KOPT-K1 (cell line): ENCODE data around the gene OOSP2.
"Not testable (repeated sequence)": the region's sequence is repeated elsewhere in the genome, so short reads cannot be mapped to it uniquely, and the experiment has no call there.

Source experiments
- H3K27ac ChIP-seq: fragments of 200-600 bp; sonication (generic); 2 replicates; pipeline ENCODE4 v1.5.1; 2016; ENCODE audit warnings: antibody characterized with exemption, mild to moderate bottlenecking, low read depth, low read length; ENCODE audit not compliant: poor library complexity, severe bottlenecking
- H3K36me3 ChIP-seq: fragments of 200-600 bp; sonication (generic); 2 replicates; pipeline ENCODE4 v1.5.1; 2017; ENCODE audit warnings: antibody characterized with exemption, mild to moderate bottlenecking, low read length, moderate library complexity; ENCODE audit not compliant: insufficient read depth
- H3K9me3 ChIP-seq: fragments of 200-600 bp; sonication (generic); 2 replicates; pipeline ENCODE4 v1.5.1; 2017; ENCODE audit warnings: antibody characterized with exemption, low read length, mild to moderate bottlenecking; ENCODE audit not compliant: insufficient read depth, poor library complexity, severe bottlenecking

OOSP2 gene, protein sequence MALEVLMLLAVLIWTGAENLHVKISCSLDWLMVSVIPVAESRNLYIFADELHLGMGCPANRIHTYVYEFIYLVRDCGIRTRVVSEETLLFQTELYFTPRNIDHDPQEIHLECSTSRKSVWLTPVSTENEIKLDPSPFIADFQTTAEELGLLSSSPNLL

DNA sequence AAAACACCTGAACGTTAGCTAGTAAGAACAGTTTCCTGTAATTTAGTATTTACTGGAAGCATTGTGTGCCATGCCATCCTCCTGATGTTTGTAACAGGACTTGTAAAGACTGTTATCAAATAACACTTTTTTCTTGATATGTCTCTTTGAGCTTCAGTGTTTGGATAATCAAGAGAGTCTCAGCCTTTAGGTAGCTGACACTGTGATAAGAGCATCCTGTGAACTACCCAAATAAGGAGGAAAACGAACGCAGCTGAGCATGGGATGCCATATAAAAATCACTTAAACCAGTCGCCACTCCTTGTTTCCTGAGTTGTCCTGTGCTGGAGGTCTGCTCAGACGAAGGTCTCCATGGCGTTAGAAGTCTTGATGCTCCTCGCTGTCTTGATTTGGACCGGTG is at the start of gene OOSP2:
TSS of gene OOSP2 (plus strand) at position 301 of the 400 bp plus-strand sequence. CDS start at position 352, 51 bp downstream.
- Histone ChIP-seq H3K9me3 (no peaks in the 10 kb centered on the region), H3K36me3 (no peaks in the 10 kb centered on the region), H3K27ac (no peak within 1 kb of the TSS)

DNA sequence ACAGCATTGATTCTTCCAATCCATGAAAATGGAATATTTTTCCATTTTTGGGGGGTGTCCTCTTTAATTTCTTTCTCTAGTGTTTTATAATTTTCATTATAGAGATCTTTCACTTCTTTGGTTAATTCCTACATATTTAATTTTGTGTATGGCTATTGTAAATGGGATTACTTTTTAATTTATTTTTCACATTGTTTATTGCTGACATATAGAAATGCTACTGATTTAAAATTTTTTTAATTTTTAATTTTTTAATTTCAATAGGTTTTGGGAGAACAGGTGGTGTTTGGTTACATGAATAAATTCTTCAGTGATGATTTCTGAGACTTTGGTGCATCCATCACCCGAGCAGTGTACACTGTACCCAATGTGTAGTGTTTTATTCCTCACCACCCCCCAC is 49.8 kb upstream of the OOSP2 start:
- no peaks in the 10 kb centered on the region for H3K36me3 ChIP-seq

DNA sequence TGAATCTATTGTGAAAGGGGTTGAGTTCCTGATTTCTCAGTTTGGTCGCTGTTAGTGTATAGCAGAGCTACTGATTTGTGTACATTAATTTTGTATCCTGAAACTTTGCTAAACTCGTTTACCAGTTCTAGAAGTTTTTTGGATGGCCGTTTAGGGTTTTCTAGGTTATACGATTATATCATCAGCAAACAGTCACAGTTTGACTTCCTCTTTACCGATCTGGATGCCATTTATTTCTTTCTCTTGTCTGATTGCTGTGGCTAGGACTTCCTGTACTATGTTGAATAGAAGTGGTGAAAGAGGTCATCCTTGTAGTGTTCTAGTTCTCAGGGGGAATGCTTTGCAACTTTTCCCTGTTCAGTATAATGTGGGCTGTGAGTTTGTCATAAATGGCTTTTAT is 47.8 kb upstream of the OOSP2 start:
- no peaks in the 10 kb centered on the region for H3K9me3 ChIP-seq
- H3K36me3 ChIP-seq, result no peaks in the 10 kb centered on the region
- H3K27ac ChIP-seq, result no peak overlapping the region

More for the DNA sequence above, 49.8 kb upstream of the OOSP2 start:
- no peak overlapping the region for H3K27ac ChIP-seq
- no peaks in the 10 kb centered on the region for H3K9me3 ChIP-seq

DNA sequence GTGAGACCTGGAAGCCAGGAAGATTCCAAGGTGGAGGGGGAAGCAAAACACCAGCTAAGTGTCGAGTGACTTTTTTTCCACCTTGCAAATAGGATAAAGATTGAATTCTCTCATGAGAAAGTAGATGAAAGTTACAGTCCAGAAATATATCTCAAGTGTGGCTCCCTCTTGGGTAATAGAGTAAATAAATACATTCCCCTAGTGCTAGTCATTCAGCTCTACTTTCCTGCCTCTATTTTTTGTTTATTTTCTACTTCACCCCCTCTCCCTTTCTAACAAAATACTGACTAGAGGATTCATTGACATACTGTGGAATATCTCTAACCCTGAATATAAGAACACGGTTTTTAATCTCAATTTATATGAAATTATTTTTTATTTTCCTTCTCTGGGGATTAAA is 42.4 kb upstream of the OOSP2 start:
- Histone ChIP-seq H3K9me3 (no peaks in the 10 kb centered on the region), H3K36me3 (no peaks in the 10 kb centered on the region), H3K27ac (no peak overlapping the region)

DNA sequence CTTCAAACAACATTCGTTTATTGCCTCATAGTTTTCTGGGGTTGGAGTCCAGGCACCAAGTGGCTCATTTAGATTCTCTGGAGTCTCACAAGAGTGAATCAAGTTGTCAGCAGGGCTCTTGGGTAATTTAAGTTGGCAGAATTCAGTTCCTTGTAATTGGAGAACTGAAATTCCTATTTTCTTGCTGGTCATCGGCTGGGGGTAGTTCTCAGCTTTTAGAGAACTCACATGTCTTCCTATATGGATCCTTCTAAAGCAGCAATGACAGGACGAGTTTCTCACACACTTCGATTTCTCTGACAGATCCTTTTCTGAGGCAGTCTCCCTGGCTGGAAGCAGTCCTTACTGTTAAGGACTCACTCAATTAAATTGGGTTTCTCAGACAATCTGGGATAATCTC is 40.5 kb upstream of the OOSP2 start:
- no peak overlapping the region for H3K27ac ChIP-seq
- H3K9me3 ChIP-seq, result no peaks in the 10 kb centered on the region
- no peaks in the 10 kb centered on the region for H3K36me3 ChIP-seq

DNA sequence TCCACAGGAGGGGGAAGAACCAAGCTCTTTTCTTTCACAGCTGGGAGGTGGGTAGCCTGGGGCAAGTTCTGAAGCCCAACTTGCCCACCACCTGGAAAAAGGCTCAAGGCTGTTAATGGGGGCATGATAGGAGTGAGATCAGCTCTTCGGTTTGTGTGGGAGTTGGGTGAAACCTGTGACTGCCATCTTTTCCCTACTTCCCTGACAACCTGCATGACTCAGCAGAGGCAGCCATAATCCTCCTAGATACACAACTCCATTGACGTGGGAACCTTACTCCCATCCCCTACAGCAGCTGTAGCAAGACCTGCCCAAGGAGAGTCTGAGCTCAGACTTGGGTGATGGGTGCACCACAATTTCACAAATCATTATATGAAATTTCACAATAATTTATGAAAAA is 36.5 kb upstream of the OOSP2 start:
- no peak overlapping the region for H3K27ac ChIP-seq
- H3K36me3 ChIP-seq, result no peaks in the 10 kb centered on the region
- H3K9me3 ChIP-seq, result no peaks in the 10 kb centered on the region

DNA sequence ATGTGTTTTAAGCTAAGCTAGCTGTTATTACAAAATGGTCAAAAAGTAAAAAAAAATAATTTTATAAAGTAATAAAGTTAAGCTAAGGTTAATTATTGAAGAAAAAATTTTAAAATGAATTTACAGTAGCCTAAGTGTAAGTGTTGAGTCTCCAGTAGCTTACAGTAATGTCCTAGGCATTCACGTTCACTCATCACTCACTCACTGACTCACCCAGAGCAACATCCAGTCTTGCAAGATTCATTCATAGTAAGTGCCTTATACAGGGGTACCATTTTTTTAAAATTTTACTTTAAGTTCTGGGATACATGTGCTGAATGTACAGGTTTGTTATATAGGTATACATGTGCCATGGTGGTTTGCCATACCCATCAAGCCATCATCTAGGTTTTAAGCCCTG is 34.8 kb upstream of the OOSP2 start:
- H3K36me3 ChIP-seq, result no peaks in the 10 kb centered on the region
- H3K9me3 ChIP-seq, result no peaks in the 10 kb centered on the region
- no peak overlapping the region for H3K27ac ChIP-seq

DNA sequence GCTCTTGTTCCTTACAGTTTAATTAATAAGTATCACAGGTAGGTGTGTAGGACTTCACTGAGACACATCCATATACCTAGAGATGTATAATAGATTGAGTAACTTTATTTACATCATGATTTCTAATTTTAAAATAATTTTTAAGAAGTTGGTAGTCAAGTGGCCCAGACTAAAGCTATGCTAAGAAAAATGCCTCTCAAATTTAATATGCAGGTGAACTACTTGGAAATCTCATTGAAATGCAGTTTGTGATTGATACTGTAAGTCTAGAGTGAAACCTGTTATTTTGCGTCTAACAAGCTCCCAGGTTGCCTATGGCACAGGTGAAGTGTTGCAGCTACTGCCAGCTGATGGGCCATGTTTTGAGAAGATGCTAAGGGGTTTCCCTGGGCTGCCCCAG is 23.3 kb upstream of the OOSP2 start, which contains the start of gene OOSP4B:
TSS of gene OOSP4B (plus strand) at position 301 of the 400 bp plus-strand sequence.
- Histone ChIP-seq H3K9me3 (no peaks in the 10 kb centered on the region), H3K36me3 (no peaks in the 10 kb centered on the region), H3K27ac (no peak within 1 kb of the TSS)

DNA sequence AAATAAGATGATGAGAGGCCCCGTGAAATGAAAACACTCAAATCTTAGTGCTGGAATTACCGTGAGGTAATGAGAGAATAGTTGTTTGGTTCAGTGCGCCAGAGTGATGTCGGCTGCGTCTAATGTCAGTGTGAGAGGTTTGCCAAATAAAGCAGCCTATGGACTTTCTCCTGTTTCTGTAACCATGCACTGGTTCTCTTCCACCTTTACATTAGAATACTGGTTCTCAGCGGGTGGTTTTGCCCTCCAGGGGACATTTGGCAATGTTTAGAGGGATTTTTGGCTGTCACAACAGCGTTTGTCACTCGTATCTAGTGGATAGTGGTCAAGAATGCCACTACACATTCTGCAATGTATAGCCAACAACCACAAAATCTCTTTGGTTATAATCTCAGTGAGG is 22.2 kb upstream of the OOSP2 start:
- Histone ChIP-seq H3K9me3 (no peaks in the 10 kb centered on the region), H3K27ac (no peak overlapping the region)

DNA sequence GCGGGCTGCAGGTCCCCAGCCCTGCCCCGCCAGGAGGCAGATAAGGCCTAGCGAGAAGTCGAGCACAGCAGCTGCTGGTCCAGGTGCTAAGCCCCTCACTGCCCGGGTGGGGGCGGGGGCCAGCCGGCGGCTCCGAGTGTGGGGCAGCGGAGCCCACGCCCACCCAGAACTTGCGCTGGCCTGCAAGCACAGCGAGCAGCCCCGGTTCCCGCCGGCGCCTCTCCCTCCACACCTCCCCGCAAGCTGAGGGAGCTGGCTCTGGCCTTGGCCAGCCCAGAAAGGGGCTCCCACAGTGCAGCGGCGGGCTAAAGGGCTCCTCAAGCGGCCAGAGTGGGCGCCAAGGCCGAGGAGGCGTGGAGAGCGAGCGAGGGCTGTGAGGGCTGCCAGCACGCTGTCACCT is 19.8 kb upstream of the OOSP2 start:
- H3K27ac ChIP-seq, H3K9me3 ChIP-seq: not testable (repeated sequence)

More for the DNA sequence above, 22.2 kb upstream of the OOSP2 start:
- no peaks in the 10 kb centered on the region for H3K36me3 ChIP-seq

DNA sequence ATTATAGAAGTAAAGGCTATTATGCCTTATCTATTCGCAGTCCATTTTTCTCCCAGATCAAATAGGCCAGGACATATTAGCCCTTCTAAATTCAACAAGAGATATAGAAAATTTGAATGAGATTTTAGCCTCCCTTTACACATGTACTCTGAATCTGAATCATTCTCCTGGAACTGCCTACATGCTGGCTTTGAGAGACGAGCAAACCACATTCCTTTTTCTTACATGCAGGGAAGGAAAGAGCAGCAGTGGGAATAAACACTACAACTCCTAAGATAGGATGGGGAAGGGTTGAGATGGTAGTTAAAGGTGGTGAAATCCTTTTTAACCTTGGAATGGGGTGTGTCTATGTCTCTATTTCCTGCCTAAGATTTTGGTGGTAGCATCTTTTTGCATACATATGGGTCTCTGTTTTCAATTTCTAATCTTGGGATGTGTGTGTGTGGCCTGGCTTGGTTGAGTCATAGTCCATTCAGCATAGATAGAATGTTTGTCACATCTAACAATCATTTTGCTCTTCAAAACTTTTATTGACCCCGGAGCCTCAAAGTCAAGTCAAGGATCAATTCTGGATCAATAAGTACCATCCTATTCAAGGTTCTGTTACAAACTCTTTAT is 11.1 kb upstream of the OOSP2 start:
- H3K9me3 ChIP-seq, result no peaks in the 10 kb centered on the region
- H3K27ac ChIP-seq, result no peak overlapping the region
- H3K36me3 ChIP-seq, result no peaks in the 10 kb centered on the region

More for the DNA sequence above, 19.8 kb upstream of the OOSP2 start:
- H3K36me3 ChIP-seq, result not testable (repeated sequence)

DNA sequence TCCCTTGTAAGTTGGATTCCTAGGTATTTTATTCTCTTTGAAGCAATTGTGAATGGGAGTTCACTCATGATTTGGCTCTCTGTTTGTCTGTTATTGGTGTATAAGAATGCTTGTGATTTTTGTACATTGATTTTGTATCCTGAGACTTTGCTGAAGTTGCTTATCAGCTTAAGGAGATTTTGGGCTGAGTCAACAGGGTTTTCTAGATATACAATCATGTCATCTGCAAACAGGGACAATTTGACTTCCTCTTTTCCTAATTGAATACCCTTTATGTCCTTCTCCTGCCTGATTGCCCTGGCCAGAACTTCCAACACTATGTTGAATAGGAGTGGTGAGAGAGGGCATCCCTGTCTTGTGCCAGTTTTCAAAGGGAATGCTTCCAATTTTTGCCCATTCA is 10.2 kb downstream of the OOSP2 start:
- H3K9me3 ChIP-seq, H3K27ac ChIP-seq, H3K36me3 ChIP-seq: not testable (repeated sequence)

DNA sequence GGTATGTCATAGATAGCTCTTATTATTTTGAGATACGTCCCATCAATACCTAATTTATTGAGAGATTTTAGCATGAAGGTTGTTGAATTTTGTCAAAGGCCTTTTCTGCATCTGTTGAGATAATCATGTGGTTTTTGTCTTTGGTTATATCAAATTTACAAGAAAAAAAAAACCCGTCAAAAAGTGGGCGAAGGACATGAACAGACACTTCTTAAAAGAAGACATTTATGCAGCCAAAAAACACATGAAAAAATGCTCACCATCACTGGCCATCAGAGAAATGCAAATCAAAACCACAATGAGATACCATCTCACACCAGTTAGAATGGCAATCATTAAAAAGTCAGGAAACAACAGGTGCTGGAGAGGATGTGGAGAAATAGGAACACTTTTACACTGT is 10.6 kb downstream of the OOSP2 start:
- H3K9me3 ChIP-seq, H3K36me3 ChIP-seq, H3K27ac ChIP-seq: not testable (repeated sequence)

DNA sequence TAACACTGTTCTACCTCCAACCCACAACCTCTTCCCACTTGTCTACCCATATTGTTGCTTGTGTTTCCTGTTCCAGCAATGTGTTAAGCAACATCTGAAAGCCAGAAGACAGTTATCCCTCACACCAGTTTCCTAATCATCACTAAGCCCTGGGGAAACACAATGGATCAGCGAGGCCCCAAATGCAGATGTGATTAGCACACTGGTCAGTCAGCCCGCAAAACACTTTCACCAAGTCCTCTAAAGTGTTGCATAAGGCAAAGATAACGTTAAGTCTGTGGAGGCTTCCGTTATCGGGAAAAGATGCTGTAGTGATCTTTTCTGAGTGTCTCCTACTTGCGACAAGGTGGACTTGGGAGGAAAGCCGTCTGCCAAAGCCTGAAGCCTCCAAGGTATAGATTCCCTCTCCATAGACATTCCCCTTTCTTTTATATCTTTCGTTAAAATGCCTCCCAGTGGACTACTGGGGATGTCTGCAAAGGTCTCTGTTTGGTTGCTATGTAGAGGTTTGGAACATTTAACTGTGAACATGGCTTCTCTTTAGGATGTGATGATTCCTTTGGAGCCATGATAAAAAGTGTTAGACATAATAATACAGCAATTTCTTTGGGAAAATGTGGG is 16.2 kb downstream of the OOSP2 start, which contains the start of gene MS4A3:
TSS of gene MS4A3 (plus strand) at position 317 of the 621 bp plus-strand sequence. CDS start 4,496 bp downstream, outside the sequence.
- Histone ChIP-seq H3K27ac (no peak within 1 kb of the TSS), H3K36me3 (no peaks in the 10 kb centered on the region), H3K9me3 (no peaks in the 10 kb centered on the region)

DNA sequence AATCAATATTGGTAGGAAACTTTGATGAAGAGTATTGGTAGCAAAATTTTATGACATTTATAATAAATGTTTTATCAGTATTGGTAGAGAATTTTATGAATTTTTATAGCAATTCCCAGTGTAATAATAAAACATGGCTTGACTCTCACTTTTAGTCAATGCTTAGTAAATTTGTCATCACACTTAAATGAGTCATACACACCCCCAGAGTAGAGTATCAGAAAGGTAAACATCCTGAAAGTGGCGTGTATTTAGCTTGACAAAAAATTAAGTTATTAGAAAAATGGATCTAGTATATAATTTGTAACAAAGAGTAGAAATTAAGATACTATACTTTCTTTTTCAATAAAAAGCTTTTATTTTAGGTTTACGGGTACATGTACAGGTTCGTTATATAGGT is 18.8 kb downstream of the OOSP2 start:
- no peaks in the 10 kb centered on the region for H3K36me3 ChIP-seq
- H3K9me3 ChIP-seq, result no peaks in the 10 kb centered on the region
- H3K27ac ChIP-seq, result no peak overlapping the region
